GDM1 (cell line): ENCODE measurements around the gene SH3TC2.

Experiments used
- DNase-seq: peaks from one replicate; lab custom pipeline; 2025; lab: John Stamatoyannopoulos, UW

The SH3TC2 gene

DNA sequence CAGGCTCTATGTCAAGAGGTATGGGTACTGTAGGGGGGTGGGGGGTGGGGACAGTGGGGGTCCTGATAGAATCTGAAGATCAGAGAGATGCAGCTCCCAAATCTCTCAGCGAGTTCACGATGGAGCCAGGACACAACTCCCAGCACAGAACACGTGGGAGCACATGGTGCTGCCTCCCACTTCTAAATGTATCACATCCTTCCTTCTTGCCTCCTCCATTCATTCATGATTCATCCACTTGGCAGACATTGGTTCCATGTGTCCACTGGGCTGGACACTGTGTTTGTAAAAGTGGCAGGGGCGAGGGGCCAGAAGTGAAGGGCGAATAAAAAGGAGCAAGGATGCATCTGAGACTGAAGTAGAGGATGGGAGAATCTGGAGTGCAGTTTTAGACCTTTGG, 33.9 kb downstream of the SH3TC2 start:
- no peak for DNase-seq

DNA sequence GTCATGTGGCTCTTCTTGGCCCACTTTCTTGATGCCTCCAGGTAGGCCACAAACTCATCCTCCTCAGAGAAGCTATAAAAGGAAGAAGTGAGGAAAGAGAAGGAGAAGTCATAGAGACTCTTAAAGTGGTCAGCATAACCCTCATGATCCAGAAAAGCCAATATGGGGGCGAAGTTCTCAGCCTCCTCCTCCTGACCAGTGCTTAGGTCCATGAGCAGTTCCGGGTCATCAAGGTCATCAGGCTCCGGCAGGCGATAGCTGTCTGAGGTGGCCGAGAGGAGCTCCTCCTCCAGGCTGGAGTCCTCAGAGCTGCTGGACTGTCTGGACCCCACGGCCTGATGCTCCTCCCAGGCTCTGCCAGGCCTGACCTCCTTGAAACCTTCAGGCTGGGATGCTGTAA, 34.7 kb downstream of the SH3TC2 start:
- no peak for DNase-seq

DNA sequence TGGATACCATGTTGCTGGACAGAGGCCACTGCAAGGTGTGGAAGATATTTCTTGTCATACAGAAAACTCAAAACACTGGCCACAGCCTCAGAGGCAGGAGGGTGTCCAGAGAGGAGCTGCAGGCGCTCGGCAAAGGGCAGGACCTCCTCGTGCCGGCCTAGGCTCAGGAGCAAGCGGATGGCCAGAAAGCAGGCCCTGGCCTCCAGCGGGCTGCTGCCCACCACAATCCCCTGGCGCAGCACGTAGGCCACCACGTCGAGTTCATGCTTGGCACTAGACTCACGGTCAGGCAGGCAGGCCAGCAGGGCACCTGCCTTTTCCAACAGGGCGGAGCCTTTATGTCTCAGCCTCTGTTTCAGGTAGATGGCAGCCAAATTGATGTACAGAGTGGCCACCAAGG, 35.2 kb downstream of the SH3TC2 start:
- DNase-seq = no peak

DNA sequence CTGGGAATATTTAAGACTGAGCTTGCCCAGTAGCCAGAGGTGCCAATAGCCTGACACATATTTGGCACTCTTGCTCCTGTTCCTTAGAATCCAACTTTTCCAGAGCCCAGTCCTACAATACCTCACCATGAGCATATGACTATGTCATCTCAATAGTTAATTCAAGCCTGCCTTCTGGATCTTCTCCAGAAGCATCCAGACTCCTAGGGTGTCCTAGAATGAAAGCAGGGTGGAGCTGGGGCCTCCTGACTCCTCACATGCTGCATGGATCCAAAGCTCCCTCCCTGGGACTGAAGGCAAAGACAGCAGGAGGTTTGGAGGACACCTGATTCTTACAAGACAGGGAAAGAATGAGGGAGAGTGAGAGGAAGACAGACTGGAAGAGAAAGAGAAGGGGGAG, 37.9 kb downstream of the SH3TC2 start:
- DNase-seq = no peak

DNA sequence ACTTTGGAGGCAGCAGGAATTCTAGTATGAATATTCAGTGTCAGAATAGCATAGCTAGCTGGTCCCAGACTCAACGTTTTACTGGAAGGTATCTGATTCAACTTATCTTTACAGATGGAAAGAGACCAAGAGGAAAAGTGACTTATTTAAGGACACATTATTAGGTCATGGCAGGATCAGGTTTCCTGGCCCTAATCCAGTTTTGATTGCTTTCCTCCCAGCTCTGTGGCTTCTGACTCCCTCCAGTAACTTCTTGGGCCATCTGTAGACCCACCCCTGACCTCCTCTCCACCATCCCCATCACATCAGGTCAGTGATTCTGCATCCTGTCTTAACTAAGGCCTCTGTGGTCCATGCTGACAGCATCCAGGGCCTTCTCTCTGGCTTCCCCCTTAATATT, 38.4 kb downstream of the SH3TC2 start:
- DNase-seq = no peak

DNA sequence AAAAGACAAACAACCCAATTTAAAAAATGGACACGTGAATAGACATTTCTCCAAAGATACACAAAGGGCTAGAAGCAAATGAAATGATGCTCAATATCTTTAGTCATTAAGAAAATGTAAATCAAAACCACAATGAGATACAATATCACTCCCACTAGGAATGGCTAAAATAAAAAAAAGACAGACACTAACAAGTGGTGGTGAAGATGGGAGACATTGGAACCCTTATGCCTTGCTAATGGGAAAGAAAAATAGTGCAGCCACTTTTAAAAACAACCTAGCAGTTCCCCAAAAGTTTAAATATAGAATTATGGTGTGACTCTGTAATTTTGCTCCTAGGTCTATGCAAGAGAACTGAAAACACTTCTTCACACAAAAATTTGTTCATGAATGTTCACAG, 40.7 kb downstream of the SH3TC2 start:
- DNase-seq = no peak

DNA sequence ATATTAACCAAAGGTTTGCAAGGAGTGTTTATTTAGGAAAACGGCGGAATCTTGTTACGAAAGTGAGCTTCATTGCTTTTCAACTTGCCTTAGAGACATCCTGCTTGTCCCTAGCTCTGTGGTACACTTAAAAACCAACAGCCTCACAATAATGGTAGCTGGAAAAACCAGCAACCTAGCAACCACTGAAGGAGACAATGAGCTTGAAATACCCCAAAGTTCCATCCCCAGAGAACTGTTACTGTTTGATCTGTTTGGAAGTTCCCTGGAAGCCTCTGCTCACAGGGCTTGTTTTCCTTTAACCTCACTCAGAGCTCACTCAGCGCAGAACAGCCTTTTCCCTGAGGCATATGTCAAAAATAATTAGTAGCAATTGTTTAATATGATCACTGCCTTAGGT, 43.2 kb downstream of the SH3TC2 start:
- no peak for DNase-seq

DNA sequence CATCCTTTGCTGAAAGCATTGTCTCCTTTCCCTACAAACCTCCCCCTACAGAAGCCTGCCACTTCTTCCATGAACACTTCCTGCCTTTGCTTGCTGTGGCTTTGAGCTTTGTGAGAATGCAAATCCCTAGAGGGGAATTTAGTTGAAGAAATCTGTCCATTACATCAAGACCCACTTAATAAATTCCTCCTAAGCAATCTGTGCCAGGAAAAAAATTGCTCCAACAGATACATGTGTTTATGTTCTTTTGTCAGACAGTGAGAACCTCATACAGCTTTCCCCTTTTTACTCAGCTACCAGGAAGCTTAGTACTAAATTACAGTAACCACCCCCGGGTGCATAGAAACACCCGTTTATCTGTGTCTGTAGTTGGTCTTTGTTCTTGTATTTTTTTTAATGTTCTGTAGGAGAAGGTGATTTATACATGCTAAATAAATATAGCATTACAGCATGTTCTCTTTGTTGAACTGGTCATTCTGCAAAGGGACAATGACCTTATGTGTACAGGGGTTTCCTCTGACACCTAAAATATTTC, 43.9 kb downstream of the SH3TC2 start:
- no peak for DNase-seq

DNA sequence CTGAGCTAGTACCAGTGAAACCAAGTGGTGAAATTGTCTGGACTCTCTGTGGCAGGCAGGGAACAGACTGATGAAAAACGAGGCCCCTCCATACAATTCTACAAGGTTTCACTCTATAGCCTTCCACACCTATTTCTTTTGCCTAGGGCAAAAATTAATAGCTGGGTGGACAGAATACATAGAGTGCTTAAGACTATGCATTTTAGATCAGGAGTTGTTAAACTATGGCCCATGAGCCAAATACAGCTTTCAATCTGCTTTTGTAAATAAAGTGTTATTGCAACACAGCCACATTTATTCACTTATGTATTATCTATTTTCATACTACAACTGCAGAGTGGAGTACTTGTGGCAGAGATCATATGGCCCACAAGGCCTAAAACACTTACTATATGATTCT, 45.2 kb downstream of the SH3TC2 start:
- no peak for DNase-seq

DNA sequence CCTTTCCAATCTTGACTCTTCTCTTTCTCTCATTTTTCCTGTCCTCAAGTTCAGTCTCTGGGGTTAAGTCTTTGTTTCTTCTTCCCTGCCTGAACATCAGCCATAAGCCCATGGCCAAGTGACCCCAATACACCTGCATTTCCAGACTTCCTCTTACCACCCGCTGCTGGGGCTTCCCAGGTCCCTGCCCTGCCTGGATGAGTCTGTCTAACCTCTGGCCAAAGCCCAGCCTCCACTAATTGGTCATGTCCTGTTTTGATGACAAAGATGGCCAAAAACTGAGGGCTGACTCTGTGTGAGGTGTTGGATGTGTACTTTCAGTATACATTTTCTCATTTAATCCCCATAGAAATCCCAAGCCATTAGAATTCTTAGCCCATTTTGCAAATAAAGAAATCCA, 47.3 kb downstream of the SH3TC2 start:
- DNase-seq = no peak

DNA sequence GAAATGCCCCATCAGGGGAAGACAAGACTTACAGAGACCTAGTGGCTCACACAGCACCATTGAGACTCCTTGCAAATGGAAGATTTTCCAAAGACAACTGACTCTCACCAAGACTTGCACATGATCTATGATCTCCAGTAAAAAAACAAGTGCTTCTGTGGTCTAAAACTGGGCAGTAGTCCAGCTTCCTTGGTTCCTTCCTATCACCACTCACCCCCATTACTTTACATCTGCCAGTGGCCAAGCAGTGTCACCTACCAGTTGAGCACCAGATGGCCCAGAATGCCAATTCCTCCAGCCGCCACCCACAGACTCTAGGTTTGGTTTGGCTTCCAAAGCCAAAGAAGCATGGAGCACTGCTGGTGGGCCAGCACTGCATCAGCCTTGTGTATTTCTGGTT, 47.7 kb downstream of the SH3TC2 start:
- no peak for DNase-seq

DNA sequence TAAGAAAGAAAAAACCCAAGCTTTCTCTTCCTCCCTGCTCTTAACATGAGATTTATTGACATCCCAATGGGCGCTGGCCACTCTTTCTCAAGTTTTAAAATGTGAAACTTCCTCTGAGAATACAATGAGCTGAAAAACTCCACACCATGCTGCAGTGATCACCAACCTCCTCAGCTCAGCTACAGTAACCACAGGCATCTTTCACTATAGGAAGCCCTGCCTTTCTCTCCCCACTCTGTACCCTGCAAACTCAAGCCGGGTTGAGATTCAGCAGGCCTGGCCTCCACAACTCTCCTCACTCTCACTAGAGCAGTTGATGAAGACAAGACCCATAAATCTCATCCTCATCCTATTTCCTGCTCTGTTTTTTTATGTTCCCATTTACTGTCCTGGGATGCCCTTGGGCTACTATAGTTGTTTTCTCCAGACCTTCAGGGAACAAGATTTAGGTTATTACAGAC, 48.3 kb downstream of the SH3TC2 start:
- DNase-seq = no peak

DNA sequence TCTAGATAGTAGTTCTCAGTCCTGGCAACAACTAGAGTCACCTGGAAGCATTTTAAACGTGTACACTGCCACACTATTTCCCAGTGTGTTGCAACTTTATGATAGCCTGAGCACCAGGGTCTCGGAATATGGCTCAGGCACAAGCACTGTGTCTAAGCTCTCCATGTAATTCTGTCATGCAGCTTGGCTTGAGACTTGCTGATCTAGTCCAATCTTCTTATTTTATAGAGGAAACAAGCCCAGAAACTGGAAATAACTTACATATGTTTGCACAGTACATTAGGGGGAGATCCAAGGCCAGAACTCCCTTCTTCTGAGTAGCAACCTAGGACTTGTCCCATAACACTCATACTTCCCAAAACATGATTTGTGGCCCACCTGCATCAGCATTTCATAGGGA, 49.1 kb downstream of the SH3TC2 start:
- no peak for DNase-seq

DNA sequence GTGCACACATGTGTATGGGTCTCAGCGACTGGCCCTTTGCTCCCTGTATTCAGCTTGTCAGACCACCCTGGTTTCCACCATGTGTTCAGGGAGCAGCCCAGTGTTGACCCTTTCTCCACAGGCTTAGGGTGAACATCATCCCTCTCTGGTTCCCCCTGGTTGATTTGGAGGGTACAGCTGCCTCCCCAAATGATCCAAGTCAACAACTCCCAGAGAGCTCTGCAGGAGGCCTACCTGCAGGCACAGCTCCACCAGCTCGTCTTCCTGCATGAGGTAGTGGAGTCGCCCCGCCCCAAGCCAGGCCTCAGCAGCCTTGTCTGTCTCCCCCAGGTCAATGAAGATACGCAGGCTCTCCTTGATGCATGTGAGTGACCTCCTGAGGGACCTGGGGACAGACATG, 50.5 kb downstream of the SH3TC2 start:
- DNase-seq = no peak

DNA sequence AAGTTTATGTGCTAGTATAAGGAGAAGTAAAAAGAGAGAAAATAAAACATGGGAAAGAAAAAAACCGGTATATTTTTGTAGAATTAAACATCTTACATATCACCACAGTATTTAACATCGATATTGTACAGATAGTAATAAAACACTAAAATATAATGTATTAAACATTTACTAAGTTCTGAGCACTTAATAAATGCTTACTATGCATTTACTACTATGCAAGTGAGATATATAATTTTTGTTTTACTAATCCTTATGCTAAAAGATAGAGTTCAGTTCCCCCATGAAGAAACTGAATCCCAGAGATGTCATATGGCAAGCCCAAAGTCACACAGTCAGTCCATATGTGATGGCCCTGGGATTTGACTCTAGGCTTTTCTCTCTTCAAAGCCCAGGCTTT, 51.1 kb downstream of the SH3TC2 start:
- no peak for DNase-seq

DNA sequence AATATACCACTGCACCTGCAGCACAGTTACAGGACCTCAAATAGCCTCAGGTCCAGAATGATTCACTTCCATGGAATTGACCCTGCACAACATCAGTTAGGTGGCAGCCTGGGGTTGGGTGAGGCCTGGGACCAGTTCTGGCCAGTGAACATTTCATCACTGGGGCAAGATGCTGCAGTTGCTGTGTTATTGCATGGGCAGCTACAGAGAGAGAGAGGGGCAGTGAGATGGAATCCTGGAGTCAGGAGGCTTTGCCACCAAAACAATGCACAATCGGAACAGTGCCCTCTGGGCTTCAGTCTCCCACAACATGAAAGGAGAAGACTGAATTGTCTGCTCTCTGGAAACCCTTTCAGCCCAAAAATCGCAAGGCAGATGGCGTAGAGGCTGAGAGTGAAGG, 51.8 kb downstream of the SH3TC2 start:
- DNase-seq = no peak

DNA sequence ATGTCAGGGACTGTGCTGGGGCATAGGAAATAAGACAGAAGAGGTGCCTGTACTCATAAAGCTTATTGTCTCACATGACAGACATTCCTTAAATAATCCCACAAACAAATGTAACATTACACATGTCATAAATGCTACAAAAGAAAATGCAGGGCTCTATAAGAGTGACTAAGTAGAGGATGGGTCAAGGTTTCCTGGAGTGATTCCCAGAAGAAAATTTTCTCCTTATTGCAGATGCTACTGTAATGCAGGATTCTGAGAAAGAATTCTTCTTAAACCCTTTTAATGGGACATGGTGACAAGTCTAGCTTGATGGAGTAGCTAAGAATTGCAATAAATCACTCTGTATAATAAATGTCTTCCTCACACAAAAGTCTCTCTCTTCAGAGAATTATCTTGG, 55.7 kb downstream of the SH3TC2 start:
- no peak for DNase-seq

DNA sequence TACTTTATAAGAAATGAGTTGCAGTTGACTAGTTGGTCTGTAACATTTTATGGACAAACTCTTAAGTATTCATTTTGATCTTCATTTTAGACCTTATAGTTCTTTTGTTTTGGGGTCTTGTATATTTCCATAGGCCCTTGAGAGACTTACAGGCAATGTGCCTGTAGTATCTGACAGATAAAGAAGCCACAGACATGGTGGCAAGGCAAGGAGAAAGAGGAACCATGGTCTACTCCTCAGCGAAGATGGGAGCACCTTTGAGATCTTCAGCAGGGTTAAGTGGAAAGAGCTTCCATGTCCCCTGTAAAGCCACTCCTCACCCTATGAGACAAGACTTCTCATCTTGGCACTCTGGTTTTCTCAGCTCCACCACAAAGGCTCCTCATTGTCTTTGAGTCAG, 56.4 kb downstream of the SH3TC2 start:
- DNase-seq = no peak

DNA sequence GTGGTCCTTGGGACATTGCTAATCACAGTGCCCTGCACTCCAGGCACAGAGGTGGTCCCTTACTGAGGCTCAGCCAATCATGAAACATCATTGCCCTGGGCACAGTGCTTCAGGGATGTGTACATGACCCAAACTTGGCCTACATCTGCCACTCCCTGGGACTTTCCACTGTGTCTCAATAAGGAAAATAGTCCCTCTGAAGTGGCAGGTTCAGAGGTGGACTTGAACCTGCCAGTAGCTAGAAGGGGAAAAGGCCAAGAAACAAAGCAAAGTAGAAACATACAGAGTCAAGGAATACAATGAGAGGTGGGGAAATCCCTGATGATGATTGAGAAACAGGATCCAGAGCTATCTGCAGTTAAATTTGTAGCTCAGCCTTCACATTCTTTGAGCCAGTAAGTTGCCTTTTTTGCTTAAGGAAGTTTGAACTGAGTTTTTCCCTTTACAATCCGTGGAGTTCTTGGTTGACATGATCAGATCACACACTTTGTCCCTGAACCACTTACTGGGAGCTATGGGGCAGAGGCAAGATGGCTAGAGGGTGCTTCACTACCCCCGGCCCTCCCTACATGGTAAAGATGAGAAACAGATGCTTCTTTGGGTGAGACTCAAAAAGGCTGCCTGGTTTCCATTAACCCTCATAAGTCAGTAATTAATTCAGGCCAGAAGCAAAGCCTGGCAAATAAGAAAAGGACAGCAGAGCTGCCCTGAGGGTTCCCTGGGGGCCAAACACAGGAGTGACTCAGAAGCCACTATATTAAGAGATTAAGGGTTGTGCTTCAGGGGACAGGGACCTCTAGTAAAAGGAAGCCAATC, 57.6 kb downstream of the SH3TC2 start:
- DNase-seq = no peak

DNA sequence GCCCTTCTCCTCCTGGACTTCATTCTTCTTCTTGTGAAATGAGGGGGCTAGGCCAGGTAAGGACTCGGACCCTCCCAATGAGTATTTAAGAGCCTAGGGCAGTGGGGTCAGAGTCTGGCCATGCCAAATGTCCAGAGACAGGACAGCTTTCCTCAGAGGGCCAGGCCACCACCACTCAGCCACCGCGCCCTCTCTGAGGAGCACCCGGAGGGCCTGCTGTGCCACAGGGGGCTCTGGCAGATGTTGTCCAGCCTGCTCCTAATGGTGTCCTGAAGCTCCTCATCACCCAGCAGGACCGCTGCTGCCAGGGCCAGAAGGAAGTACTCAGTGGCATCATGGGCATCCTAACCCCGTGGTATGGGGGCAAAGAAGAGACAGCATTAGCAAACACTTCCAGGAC, 58.3 kb downstream of the SH3TC2 start:
- DNase-seq = no peak

DNA sequence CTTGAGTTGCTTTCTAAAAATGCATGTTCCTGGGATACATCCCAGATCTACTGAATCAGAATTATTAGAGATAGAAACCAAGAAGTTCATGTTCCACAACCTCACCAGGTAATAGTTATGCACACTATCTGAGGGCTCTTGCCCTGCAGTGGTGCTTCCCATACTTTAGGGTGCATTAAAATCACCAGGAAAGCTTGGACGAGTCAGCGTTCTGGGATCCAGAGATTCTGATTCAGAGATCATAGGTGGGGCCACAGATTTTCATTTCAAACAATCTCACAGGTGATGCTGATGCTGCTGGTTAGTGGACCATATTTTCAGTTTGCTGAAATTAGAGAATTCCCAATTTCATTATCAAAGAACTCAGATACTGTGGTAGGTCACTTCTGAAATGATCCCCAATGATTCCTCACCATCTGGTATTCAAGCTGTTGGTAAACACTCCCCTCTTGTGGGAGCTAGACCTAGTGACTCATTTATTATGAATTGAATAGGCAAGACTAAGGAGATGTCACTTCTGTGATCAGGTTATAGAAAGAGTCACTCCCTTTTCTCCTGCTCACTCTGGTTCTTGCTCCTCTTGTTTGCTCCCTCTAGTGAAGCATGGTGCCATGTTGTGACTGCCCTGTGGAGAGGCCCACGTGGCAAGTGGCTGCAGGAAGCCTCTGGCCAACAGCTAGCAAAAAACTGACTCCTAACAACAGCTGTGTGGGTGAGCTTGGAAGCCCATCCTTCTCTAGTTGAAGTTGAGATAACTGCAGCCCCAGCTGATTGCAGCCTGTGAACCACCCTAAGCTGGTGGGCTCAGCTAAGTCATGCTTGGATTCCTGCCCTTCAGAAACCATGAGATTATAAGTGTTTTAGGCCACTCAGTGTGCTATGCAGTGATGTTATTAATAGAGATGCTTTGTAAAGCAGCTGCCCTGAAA, 59.8 kb downstream of the SH3TC2 start:
- DNase-seq = no peak

DNA sequence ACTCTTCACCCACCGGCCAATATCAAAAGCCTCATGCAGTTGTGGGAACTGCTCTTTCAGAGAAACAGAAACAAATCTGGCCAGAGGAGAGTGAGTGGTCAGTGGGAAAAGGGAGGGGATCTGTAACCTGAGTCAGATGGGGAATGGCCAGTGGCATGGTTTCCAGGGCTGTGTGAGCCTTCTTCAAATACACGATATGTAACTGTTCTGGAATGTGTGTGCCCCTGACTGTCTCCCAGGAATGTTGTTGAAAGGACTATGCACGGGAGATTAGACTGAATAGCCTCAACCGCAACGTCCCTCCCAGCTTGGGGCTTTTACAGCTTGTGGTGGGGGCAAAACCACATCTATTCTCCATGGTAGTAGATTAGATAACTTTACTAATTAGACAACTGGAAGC, 60.8 kb downstream of the SH3TC2 start:
- no peak for DNase-seq

DNA sequence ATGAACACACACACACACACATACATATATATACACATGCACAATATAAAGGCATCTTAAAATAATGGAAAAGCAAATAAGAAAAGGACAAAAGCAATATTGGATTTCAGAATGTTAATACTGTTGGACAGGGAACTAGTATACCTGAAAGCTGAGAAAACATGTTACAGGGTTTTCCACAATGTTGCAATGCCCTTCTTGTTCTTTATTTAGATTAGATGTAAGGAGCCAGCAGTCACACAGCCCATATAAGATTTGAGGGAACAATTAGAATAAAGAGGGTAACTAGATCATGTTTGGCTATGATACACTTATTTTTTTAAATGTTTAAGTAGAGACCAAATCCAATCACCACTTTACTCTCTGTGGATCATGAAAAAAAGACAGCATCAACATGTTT, 61.7 kb downstream of the SH3TC2 start:
- DNase-seq = no peak
